HepG2 (cell line): Measurements from ENCODE around the gene PAK6. TPM values are rescaled to one million over a fixed set of nuclear protein-coding genes. Genes with fewer than 3 reads are reported as not detected.
A peak's percentile ranks its signal among the peaks of the same experiment; 100 is the strongest.

Source experiments
- CHCHD3 ChIP-seq: sonication (generic); formaldehyde crosslinking; IDR thresholded peaks from 2 replicates; pipeline ENCODE4 v1.8.0; 2022; ENCODE audit warnings: mild to moderate bottlenecking, missing genetic modification reagents, moderate library complexity
- GATAD2A ChIP-seq: IDR thresholded peaks from 2 replicates; pipeline ENCODE4 v1.6.1; 2016
- HCFC1 ChIP-seq: fragments of 150-350 bp; IDR thresholded peaks from 2 replicates; pipeline ENCODE4 v1.6.1; 2014; ENCODE audit warnings: low read depth, low read length
- NFE2L2 ChIP-seq: fragments of 150-350 bp; IDR thresholded peaks from 2 replicates; pipeline ENCODE4 v1.6.1; 2014; ENCODE audit warnings: low read length
- NR2F6 ChIP-seq, 2 experiments: IDR thresholded peaks; 2 replicates each; pipeline ENCODE4 v1.6.1; 2016; ENCODE audit warnings: antibody characterized with exemption in 1 of 2, mild to moderate bottlenecking in 1 of 2
- PCBP1 ChIP-seq: fragments of 200-400 bp; formaldehyde crosslinking; IDR thresholded peaks from 2 replicates; pipeline ENCODE4 v1.6.1; 2017; ENCODE audit warnings: mild to moderate bottlenecking, low read depth, low read length, borderline replicate concordance
- RFXANK ChIP-seq: IDR thresholded peaks from 2 replicates; pipeline ENCODE4 v1.6.1; 2016
- SNAPC2 ChIP-seq: sonication (generic); formaldehyde crosslinking; IDR thresholded peaks from 2 replicates; pipeline ENCODE4 v1.8.1; 2022; ENCODE audit warnings: mild to moderate bottlenecking, missing genetic modification reagents
- SNAPC4 ChIP-seq: sonication (generic); formaldehyde crosslinking; IDR thresholded peaks from 2 replicates; pipeline ENCODE4 v1.4.0; 2020; ENCODE audit warnings: mild to moderate bottlenecking, missing genetic modification reagents
- SP140L ChIP-seq: sonication (generic); formaldehyde crosslinking; IDR thresholded peaks from 2 replicates; pipeline ENCODE4 v1.4.0; 2020; ENCODE audit warnings: missing genetic modification reagents, borderline replicate concordance
- SSRP1 ChIP-seq: IDR thresholded peaks from 2 replicates; pipeline ENCODE4 v1.6.1; 2016; ENCODE audit warnings: control low read depth
- ZNF205 ChIP-seq: IDR thresholded peaks from 2 replicates; pipeline ENCODE4 v1.6.1; 2018; ENCODE audit warnings: missing biosample characterization, missing genetic modification reagents
- ZNF530 ChIP-seq: sonication (generic); formaldehyde crosslinking; IDR thresholded peaks from 2 replicates; pipeline ENCODE4 v1.5.0; 2020; ENCODE audit warnings: low read depth, mild to moderate bottlenecking, missing genetic modification reagents
- ZNF710 ChIP-seq: sonication (generic); formaldehyde crosslinking; IDR thresholded peaks from 2 replicates; pipeline ENCODE4 v1.5.0; 2020; ENCODE audit warnings: mild to moderate bottlenecking, missing genetic modification reagents, borderline replicate concordance
- polyA plus RNA-seq, 8 experiments: library from polyadenylated mRNA; depleted of rRNA in 3 of 8; stranded (reverse) in 7 of 8; unstranded in 1 of 8; fragments of >200 nt; fragmentation: Illumina TruSeq in 4 of 8; extraction: Trizol in 4 of 8; gene quantifications; 2 replicates each; pipeline versions ENCODE4 v1.2.1 to v1.2.3, GENCODE V29; 2011 to 2016; ENCODE audit warnings: low read depth in 4 of 8, missing spikeins in 1 of 8, mixed read lengths in 1 of 8; ENCODE audit not compliant: insufficient read depth in 1 of 8
- total RNA-seq, 5 experiments: library from RNA; depleted of rRNA; stranded (reverse); fragments of >200 nt; fragmentation: Illumina TruSeq; extraction: Trizol; gene quantifications; 2 replicates each; pipeline ENCODE4 v1.2.3, GENCODE V29; 2016; ENCODE audit warnings: low read depth in 1 of 5
- TF ChIP-seq, protein P1 (sequence below): sonication (generic); formaldehyde crosslinking; IDR thresholded peaks from 2 replicates; pipeline ENCODE4 v1.4.0; 2020; ENCODE audit warnings: mild to moderate bottlenecking, missing genetic modification reagents
- TF ChIP-seq, protein P2 (sequence below): sonication (generic); formaldehyde crosslinking; IDR thresholded peaks from 2 replicates; pipeline ENCODE4 v1.4.0; 2020; ENCODE audit warnings: mild to moderate bottlenecking, missing genetic modification reagents
- TF ChIP-seq, protein P3 (sequence below): sonication (generic); formaldehyde crosslinking; conservative IDR thresholded peaks from 2 replicates; pipeline ENCODE4 v1.8.1; 2023; ENCODE audit warnings: missing genetic modification reagents

Gene PAK6
- total and polyA plus RNA-seq, 2 of the 13 experiments (the other 11 are each of a cell fraction or from before 2014, with no cell fraction given), result 0.07 TPM; not detected in 1

GRCh38 chr15:40279437-40280141 is 40.7 kb downstream of the PAK6 start (continued):
- TF ChIP-seq, protein P1, sequence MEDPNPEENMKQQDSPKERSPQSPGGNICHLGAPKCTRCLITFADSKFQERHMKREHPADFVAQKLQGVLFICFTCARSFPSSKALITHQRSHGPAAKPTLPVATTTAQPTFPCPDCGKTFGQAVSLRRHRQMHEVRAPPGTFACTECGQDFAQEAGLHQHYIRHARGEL (CRISPR knock-in tag), result no peak
- TF ChIP-seq, protein P2, sequence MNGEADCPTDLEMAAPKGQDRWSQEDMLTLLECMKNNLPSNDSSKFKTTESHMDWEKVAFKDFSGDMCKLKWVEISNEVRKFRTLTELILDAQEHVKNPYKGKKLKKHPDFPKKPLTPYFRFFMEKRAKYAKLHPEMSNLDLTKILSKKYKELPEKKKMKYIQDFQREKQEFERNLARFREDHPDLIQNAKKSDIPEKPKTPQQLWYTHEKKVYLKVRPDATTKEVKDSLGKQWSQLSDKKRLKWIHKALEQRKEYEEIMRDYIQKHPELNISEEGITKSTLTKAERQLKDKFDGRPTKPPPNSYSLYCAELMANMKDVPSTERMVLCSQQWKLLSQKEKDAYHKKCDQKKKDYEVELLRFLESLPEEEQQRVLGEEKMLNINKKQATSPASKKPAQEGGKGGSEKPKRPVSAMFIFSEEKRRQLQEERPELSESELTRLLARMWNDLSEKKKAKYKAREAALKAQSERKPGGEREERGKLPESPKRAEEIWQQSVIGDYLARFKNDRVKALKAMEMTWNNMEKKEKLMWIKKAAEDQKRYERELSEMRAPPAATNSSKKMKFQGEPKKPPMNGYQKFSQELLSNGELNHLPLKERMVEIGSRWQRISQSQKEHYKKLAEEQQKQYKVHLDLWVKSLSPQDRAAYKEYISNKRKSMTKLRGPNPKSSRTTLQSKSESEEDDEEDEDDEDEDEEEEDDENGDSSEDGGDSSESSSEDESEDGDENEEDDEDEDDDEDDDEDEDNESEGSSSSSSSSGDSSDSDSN, result peak; percentile 21; the same call in 1 of the 2 replicates
- TF ChIP-seq SSRP1 (CRISPR knock-in tag) (no peak), ZNF530 (no peak), RFXANK (no peak), ZNF710 (CRISPR knock-in tag) (no peak), SP140L (no peak), ZNF205 (CRISPR knock-in tag) (0 out of 2 replicates have a peak, but pooled peaks have one; percentile 17), GATAD2A (CRISPR knock-in tag) (no peak), CHCHD3 (CRISPR knock-in tag) (no peak), NFE2L2 (no peak), SNAPC4 (CRISPR knock-in tag) (no peak), NR2F6 (IDR thresholded peaks at IDR 0.05) (no peak), NR2F6 (CRISPR knock-in tag; IDR thresholded peaks at IDR 0.05) (no peak), SNAPC2 (CRISPR knock-in tag) (no peak), PCBP1 (no peak), HCFC1 (no peak)
- TF ChIP-seq, protein P3, sequence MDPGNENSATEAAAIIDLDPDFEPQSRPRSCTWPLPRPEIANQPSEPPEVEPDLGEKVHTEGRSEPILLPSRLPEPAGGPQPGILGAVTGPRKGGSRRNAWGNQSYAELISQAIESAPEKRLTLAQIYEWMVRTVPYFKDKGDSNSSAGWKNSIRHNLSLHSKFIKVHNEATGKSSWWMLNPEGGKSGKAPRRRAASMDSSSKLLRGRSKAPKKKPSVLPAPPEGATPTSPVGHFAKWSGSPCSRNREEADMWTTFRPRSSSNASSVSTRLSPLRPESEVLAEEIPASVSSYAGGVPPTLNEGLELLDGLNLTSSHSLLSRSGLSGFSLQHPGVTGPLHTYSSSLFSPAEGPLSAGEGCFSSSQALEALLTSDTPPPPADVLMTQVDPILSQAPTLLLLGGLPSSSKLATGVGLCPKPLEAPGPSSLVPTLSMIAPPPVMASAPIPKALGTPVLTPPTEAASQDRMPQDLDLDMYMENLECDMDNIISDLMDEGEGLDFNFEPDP (CRISPR knock-in tag), result no peak
